GM13977 (cell line): ENCODE data around the gene PACSIN2.

Experiments
- DNase-seq: peaks from one replicate; pipeline ENCODE4 v3.0.0; 2012; ENCODE audit warnings: low spot score
- in situ Hi-C: fragments of 300-500 bp; cut with MboI; formaldehyde crosslinking; loops from one replicate; pipeline ENCODE4 v1.12.0; 2022; ENCODE audit warnings: low sequenced_read_pairs, low pct_unique_long_range_greater_than_20kb, mixed read lengths, inconsistent platforms; ENCODE audit not compliant: unreplicated experiment
- TF ChIP-seq, protein P1 (sequence below): IDR thresholded peaks from 2 replicates; pipeline ENCODE4 v1.5.1; 2012; ENCODE audit warnings: mild to moderate bottlenecking, control low read depth; ENCODE audit not compliant: insufficient read depth; ENCODE audit errors: extremely low read depth, missing control alignments

The PACSIN2 gene

GRCh38 chr22:42934338-42934737, 80.6 kb downstream of the PACSIN2 start:
- TF ChIP-seq, protein P1, sequence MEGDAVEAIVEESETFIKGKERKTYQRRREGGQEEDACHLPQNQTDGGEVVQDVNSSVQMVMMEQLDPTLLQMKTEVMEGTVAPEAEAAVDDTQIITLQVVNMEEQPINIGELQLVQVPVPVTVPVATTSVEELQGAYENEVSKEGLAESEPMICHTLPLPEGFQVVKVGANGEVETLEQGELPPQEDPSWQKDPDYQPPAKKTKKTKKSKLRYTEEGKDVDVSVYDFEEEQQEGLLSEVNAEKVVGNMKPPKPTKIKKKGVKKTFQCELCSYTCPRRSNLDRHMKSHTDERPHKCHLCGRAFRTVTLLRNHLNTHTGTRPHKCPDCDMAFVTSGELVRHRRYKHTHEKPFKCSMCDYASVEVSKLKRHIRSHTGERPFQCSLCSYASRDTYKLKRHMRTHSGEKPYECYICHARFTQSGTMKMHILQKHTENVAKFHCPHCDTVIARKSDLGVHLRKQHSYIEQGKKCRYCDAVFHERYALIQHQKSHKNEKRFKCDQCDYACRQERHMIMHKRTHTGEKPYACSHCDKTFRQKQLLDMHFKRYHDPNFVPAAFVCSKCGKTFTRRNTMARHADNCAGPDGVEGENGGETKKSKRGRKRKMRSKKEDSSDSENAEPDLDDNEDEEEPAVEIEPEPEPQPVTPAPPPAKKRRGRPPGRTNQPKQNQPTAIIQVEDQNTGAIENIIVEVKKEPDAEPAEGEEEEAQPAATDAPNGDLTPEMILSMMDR: no peak
- no peak for DNase-seq
- in situ Hi-C loops: no loop called here

- in situ Hi-C loops: no loop called here
- TF ChIP-seq, protein P1: no peak
- peak; percentile 71 for DNase-seq
These were observed 81.4 kb downstream of the PACSIN2 start for GRCh38 chr22:42933485-42934091.

DNA sequence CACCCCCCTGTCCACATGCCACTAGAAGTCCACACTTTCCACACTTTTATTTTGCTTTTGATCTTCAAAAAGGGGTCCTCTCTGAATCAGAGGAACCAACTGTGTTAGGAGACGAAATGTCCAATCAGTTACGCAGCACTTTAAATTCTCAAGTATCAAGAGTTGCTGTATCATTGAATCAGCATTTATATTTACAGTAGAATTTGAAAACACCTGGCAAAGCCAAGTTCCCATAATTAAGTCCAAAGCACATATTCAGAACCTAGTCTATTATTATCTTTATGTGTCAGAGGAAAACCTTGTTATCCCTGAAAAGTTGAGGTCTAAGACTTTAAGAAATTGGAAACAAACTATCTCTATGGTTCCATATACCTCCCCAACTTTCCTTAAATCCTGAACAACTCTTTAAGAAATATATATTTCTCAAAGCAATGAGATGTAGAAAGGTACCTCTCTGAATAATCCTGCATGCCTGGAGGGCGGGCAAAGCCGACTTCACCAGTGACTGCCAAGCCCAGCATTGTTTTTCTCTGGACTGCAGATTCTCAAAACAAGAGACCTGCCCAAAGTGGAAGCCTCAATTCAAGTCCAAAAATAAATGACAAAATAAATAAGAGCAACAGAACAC, 82.0 kb downstream of the PACSIN2 start:
- in situ Hi-C loops: no loop called here
- TF ChIP-seq, protein P1: no peak
- no peak for DNase-seq

DNA sequence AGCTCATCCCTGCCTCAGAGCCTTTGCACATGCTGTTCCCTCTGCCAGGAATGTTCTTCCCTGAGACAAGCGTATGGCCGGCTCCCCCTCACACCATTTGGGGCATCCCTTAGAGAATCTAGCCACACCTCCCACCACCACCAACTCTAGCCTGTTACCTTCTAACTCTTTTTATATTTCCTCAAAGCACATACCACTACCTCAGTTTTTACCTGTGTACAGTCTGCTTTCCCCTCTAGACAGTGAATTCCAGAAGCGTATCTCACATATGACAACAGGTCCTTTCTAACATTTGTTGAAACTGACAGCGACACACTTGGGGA, 82.8 kb downstream of the PACSIN2 start:
- DNase-seq: no peak
- TF ChIP-seq, protein P1: no peak
- in situ Hi-C loops: no loop called here

DNA sequence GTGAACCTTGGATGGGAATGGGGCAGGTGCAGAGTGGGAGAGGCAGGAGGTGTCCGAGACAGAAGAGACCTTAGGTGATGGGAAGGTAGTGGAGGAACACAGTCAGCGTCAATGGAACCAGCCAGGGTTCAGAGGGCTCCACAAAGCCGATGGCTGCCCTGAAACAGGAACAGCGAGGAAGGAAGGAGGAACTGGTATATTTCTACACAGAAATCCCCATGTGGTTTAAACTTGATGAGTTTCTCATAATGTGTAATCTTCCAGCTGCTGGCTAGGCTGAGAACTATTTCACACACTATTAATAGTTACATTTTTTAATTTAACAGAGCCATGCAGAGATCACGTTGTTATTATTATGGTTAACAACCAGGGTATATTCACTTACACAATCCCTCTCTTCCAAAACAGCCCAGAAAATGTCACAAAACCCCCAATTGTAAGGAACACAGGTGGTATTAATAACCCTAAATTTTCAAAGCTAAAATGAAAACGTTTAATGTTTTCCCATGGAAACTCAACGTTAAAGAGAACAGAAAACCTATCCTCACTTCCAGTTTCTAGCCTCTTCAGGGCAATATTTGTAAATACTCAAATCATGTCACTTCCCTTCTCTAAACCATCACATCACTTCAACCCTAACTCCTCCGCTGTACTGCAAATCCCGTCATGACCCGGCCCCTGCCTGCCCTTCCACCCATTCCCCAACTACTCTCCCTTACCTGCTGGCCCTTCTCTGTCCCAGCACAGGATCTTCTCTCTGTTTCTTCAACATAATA, 83.3 kb downstream of the PACSIN2 start:
- in situ Hi-C loops: no loop called here
- TF ChIP-seq, protein P1: no peak
- DNase-seq: peak; percentile 72

- TF ChIP-seq, protein P1: peak; percentile 32
- no peak for DNase-seq
- in situ Hi-C loops: no loop called here
These were observed 84.0 kb downstream of the PACSIN2 start for GRCh38 chr22:42930810-42931420.
